GM18505 (cell line): ENCODE measurements around the gene SYT3.
"Not testable (repeated sequence)": the region's sequence is repeated elsewhere in the genome, so short reads cannot be mapped to it uniquely, and the experiment has no call there.

ENCODE experiments used
- ATAC-seq: cut with Tn5 transposase; IDR thresholded peaks from one replicate; pipeline ENCODE4 v1.9.1; 2021; ENCODE audit not compliant: unreplicated experiment
- POLR2A ChIP-seq: IDR thresholded peaks from 4 replicates; pipeline ENCODE4 v1.6.1; 2011; ENCODE audit warnings: borderline replicate concordance; ENCODE audit not compliant: insufficient read depth, insufficient read length; ENCODE audit errors: extremely low read depth

SYT3 gene

GRCh38 chr19:50607874-50608785 is 31.6 kb downstream of the SYT3 start:
- no peak for ATAC-seq
- no peak for TF ChIP-seq POLR2A

GRCh38 chr19:50607388-50607787 is 32.3 kb downstream of the SYT3 start:
- TF ChIP-seq POLR2A, result no peak
- no peak for ATAC-seq

GRCh38 chr19:50606059-50606836 is 33.4 kb downstream of the SYT3 start:
- not testable (repeated sequence) for ATAC-seq

GRCh38 chr19:50604264-50605073 is 35.2 kb downstream of the SYT3 start:
- ATAC-seq, result not testable (repeated sequence)

- no peak for ATAC-seq
- TF ChIP-seq POLR2A, result no peak
Measured at GRCh38 chr19:50602935-50603334, 36.7 kb downstream of the SYT3 start.

- ATAC-seq, result no peak
- TF ChIP-seq POLR2A, result no peak
Measured at GRCh38 chr19:50602496-50602895, 37.2 kb downstream of the SYT3 start.

- TF ChIP-seq POLR2A, result no peak
- ATAC-seq, result no peak
Measured at GRCh38 chr19:50602089-50602422, 37.6 kb downstream of the SYT3 start.

- ATAC-seq, result no peak
- TF ChIP-seq POLR2A, result no peak
Measured at GRCh38 chr19:50601407-50602088, 38.1 kb downstream of the SYT3 start.

GRCh38 chr19:50599427-50599826 is 40.3 kb downstream of the SYT3 start:
- no peak for ATAC-seq
- no peak for TF ChIP-seq POLR2A

GRCh38 chr19:50590191-50590590 is 49.5 kb downstream of the SYT3 start:
- no peak for TF ChIP-seq POLR2A
- ATAC-seq, result no peak

GRCh38 chr19:50581795-50582660 is 57.7 kb downstream of the SYT3 start:
- ATAC-seq, result not testable (repeated sequence)

GRCh38 chr19:50580970-50581634 is 58.6 kb downstream of the SYT3 start:
- no peak for TF ChIP-seq POLR2A
- ATAC-seq, result no peak
